HG03460 (cell line): ENCODE measurements around the gene MYD88.
"Not testable (repeated sequence)": the region's sequence is repeated elsewhere in the genome, so short reads cannot be mapped to it uniquely, and the experiment has no call there.

ENCODE experiments used
- ATAC-seq: cut with Tn5 transposase; IDR thresholded peaks from one replicate; pipeline ENCODE4 v1.9.1; 2021; ENCODE audit not compliant: unreplicated experiment

Gene MYD88

GRCh38 chr3:38141173-38141951, 2.9 kb downstream of the MYD88 start:
- no peak for ATAC-seq

GRCh38 chr3:38141952-38142273, 3.5 kb downstream of the MYD88 start:
- ATAC-seq = no peak

- ATAC-seq = no peak
These were observed 4.5 kb downstream of the MYD88 start for GRCh38 chr3:38142959-38143358.

- no peak for ATAC-seq
These were observed 5.0 kb downstream of the MYD88 start for GRCh38 chr3:38143511-38143910.

- ATAC-seq = no peak
These were observed 8.0 kb downstream of the MYD88 start for GRCh38 chr3:38146504-38146903.

- ATAC-seq = no peak
These were observed 9.0 kb downstream of the MYD88 start for GRCh38 chr3:38147421-38147820.

GRCh38 chr3:38148311-38148882, 9.9 kb downstream of the MYD88 start:
- ATAC-seq = no peak

GRCh38 chr3:38149708-38150107, 11.2 kb downstream of the MYD88 start:
- ATAC-seq = no peak

GRCh38 chr3:38150780-38151528, 12.5 kb downstream of the MYD88 start:
- ATAC-seq = no peak

- no peak for ATAC-seq
These were observed 13.3 kb downstream of the MYD88 start for GRCh38 chr3:38151667-38152265.

GRCh38 chr3:38152609-38153008, 14.1 kb downstream of the MYD88 start:
- no peak for ATAC-seq

- ATAC-seq = no peak
These were observed 14.8 kb downstream of the MYD88 start for GRCh38 chr3:38153221-38153620.

GRCh38 chr3:38154033-38154494, 15.6 kb downstream of the MYD88 start:
- ATAC-seq = no peak

GRCh38 chr3:38154625-38155255, 16.3 kb downstream of the MYD88 start:
- ATAC-seq = no peak

- no peak for ATAC-seq
These were observed 17.4 kb downstream of the MYD88 start for GRCh38 chr3:38155825-38156224.

GRCh38 chr3:38157117-38157516, 18.7 kb downstream of the MYD88 start:
- ATAC-seq = no peak

- ATAC-seq = no peak
These were observed 19.1 kb downstream of the MYD88 start for GRCh38 chr3:38157595-38157994.

- no peak for ATAC-seq
These were observed 20.0 kb downstream of the MYD88 start for GRCh38 chr3:38158472-38158871.

- ATAC-seq = not testable (repeated sequence)
These were observed 22.2 kb downstream of the MYD88 start for GRCh38 chr3:38160704-38161103.

- ATAC-seq = no peak
These were observed 24.8 kb downstream of the MYD88 start for GRCh38 chr3:38163117-38163840.
